Fibroblast of pulmonary artery (primary cell): ENCODE measurements around the gene HTR1E.

ENCODE experiments used
- DNase-seq: peaks from one replicate; pipeline ENCODE4 v3.0.0-alpha.2; 2010; ENCODE audit warnings: low read depth
- H3K4me3 ChIP-seq: replicated peaks from 2 replicates; pipeline ENCODE4 v1.5.1; 2011; ENCODE audit warnings: low read depth, mild to moderate bottlenecking, control low read depth, low read length, moderate library complexity
- TF ChIP-seq, protein P1 (sequence below): IDR thresholded peaks from 2 replicates; pipeline ENCODE4 v1.5.1; 2011; ENCODE audit warnings: mild to moderate bottlenecking, control low read depth, low read length, inconsistent platforms; ENCODE audit errors: missing control alignments

HTR1E gene

GRCh38 chr6:87065117-87065516 is 127.8 kb downstream of the HTR1E start:
- H3K4me3 ChIP-seq = no peak overlapping the region
- DNase-seq = no peak
- TF ChIP-seq, protein P1, sequence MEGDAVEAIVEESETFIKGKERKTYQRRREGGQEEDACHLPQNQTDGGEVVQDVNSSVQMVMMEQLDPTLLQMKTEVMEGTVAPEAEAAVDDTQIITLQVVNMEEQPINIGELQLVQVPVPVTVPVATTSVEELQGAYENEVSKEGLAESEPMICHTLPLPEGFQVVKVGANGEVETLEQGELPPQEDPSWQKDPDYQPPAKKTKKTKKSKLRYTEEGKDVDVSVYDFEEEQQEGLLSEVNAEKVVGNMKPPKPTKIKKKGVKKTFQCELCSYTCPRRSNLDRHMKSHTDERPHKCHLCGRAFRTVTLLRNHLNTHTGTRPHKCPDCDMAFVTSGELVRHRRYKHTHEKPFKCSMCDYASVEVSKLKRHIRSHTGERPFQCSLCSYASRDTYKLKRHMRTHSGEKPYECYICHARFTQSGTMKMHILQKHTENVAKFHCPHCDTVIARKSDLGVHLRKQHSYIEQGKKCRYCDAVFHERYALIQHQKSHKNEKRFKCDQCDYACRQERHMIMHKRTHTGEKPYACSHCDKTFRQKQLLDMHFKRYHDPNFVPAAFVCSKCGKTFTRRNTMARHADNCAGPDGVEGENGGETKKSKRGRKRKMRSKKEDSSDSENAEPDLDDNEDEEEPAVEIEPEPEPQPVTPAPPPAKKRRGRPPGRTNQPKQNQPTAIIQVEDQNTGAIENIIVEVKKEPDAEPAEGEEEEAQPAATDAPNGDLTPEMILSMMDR = no peak
